Mucosa of stomach (tissue), 1 donor: ENCODE results near the gene VPS8.
"Not testable (repeated sequence)": the region's sequence is repeated elsewhere in the genome, so short reads cannot be mapped to it uniquely, and the experiment has no call there.

Experiments used
- H3K27me3 ChIP-seq: one replicate; pipeline ENCODE4 v1.7.0; 2013; ENCODE audit warnings: mild to moderate bottlenecking, low read length; ENCODE audit not compliant: control insufficient read depth, insufficient read depth
- H3K36me3 ChIP-seq: one replicate; pipeline ENCODE4 v1.7.0; 2013; ENCODE audit warnings: low read length; ENCODE audit not compliant: control insufficient read depth, insufficient read depth
- H3K4me1 ChIP-seq: one replicate; pipeline ENCODE4 v1.7.0; 2013; ENCODE audit warnings: mild to moderate bottlenecking, low read length; ENCODE audit not compliant: control insufficient read depth, insufficient read depth
- H3K4me3 ChIP-seq: one replicate; pipeline ENCODE4 v1.7.0; 2013; ENCODE audit warnings: low read length
- H3K9ac ChIP-seq: one replicate; pipeline ENCODE4 v1.7.0; 2013; ENCODE audit warnings: mild to moderate bottlenecking, low read length, moderate library complexity
- H3K9me3 ChIP-seq: one replicate; pipeline ENCODE4 v1.7.0; 2013; ENCODE audit warnings: mild to moderate bottlenecking, low read length, moderate library complexity; ENCODE audit not compliant: control insufficient read depth
- donor health status: Pancreatic carcinoma.

Gene VPS8

GRCh38 chr3:184949251-184949965 is 137.4 kb downstream of the VPS8 start:
- no peaks in the 10 kb centered on the region for H3K27me3 ChIP-seq
- no peaks in the 10 kb centered on the region for H3K9me3 ChIP-seq
- no peaks in the 10 kb centered on the region for H3K36me3 ChIP-seq
- no peak overlapping the region for H3K9ac ChIP-seq
- H3K4me3 ChIP-seq, result no peak overlapping the region
- H3K4me1 ChIP-seq, result no peaks in the 10 kb centered on the region

- H3K36me3 ChIP-seq, H3K4me1 ChIP-seq, H3K9me3 ChIP-seq, H3K9ac ChIP-seq, H3K27me3 ChIP-seq, H3K4me3 ChIP-seq: not testable (repeated sequence)
These were observed 138.8 kb downstream of the VPS8 start for GRCh38 chr3:184950816-184951215.

GRCh38 chr3:184952671-184953070 is 140.7 kb downstream of the VPS8 start:
- no peaks in the 10 kb centered on the region for H3K27me3 ChIP-seq
- H3K4me3 ChIP-seq, result no peak overlapping the region

GRCh38 chr3:184953401-184953800 is 141.4 kb downstream of the VPS8 start:
- Histone ChIP-seq H3K27me3 (no peaks in the 10 kb centered on the region), H3K4me3 (no peak overlapping the region), H3K9ac (no peak overlapping the region), H3K36me3 (no peaks in the 10 kb centered on the region), H3K9me3 (no peaks in the 10 kb centered on the region), H3K4me1 (no peaks in the 10 kb centered on the region)

More at GRCh38 chr3:184952671-184953070, 140.7 kb downstream of the VPS8 start:
- Histone ChIP-seq H3K9ac (no peak overlapping the region), H3K36me3 (no peaks in the 10 kb centered on the region), H3K4me1 (no peaks in the 10 kb centered on the region), H3K9me3 (no peaks in the 10 kb centered on the region)

GRCh38 chr3:184954251-184954650 is 142.3 kb downstream of the VPS8 start:
- Histone ChIP-seq H3K36me3 (no peaks in the 10 kb centered on the region), H3K9me3 (no peaks in the 10 kb centered on the region), H3K27me3 (no peaks in the 10 kb centered on the region), H3K4me1 (no peaks in the 10 kb centered on the region), H3K9ac (no peak overlapping the region), H3K4me3 (no peak overlapping the region)

GRCh38 chr3:184954851-184955250 is 142.9 kb downstream of the VPS8 start:
- H3K4me1 ChIP-seq, H3K36me3 ChIP-seq, H3K9me3 ChIP-seq, H3K9ac ChIP-seq, H3K27me3 ChIP-seq, H3K4me3 ChIP-seq: not testable (repeated sequence)

GRCh38 chr3:184965639-184966430 is 153.9 kb downstream of the VPS8 start:
- Histone ChIP-seq H3K36me3 (no peaks in the 10 kb centered on the region), H3K9ac (no peak overlapping the region), H3K27me3 (no peaks in the 10 kb centered on the region), H3K4me1 (no peaks in the 10 kb centered on the region), H3K9me3 (no peaks in the 10 kb centered on the region), H3K4me3 (no peak overlapping the region)

GRCh38 chr3:184968115-184968514 is 156.1 kb downstream of the VPS8 start:
- Histone ChIP-seq H3K4me1 (no peaks in the 10 kb centered on the region), H3K4me3 (no peak overlapping the region), H3K9me3 (no peaks in the 10 kb centered on the region), H3K27me3 (no peaks in the 10 kb centered on the region), H3K36me3 (peaks cover 8% of the 10 kb centered on the region), H3K9ac (no peak overlapping the region)

GRCh38 chr3:184970186-184970585 is 158.2 kb downstream of the VPS8 start:
- Histone ChIP-seq H3K4me1 (no peaks in the 10 kb centered on the region), H3K9me3 (no peaks in the 10 kb centered on the region)

GRCh38 chr3:184977796-184978195 is 165.8 kb downstream of the VPS8 start:
- H3K4me1 ChIP-seq, result no peaks in the 10 kb centered on the region
- no peaks in the 10 kb centered on the region for H3K36me3 ChIP-seq
- no peaks in the 10 kb centered on the region for H3K27me3 ChIP-seq
- H3K9me3 ChIP-seq, result no peaks in the 10 kb centered on the region
- H3K4me3 ChIP-seq, result no peak overlapping the region
- H3K9ac ChIP-seq, result no peak overlapping the region

More at GRCh38 chr3:184970186-184970585, 158.2 kb downstream of the VPS8 start:
- Histone ChIP-seq H3K36me3 (peaks cover 8% of the 10 kb centered on the region), H3K9ac (no peak overlapping the region), H3K27me3 (no peaks in the 10 kb centered on the region), H3K4me3 (no peak overlapping the region)

- H3K4me3 ChIP-seq, result no peak overlapping the region
- no peaks in the 10 kb centered on the region for H3K36me3 ChIP-seq
- H3K9me3 ChIP-seq, result no peaks in the 10 kb centered on the region
- no peaks in the 10 kb centered on the region for H3K27me3 ChIP-seq
- no peak overlapping the region for H3K9ac ChIP-seq
- no peaks in the 10 kb centered on the region for H3K4me1 ChIP-seq
These were observed 169.1 kb downstream of the VPS8 start for GRCh38 chr3:184981071-184981470.

GRCh38 chr3:184982076-184982475 is 170.1 kb downstream of the VPS8 start:
- Histone ChIP-seq H3K9me3 (no peaks in the 10 kb centered on the region), H3K36me3 (no peaks in the 10 kb centered on the region), H3K4me3 (no peak overlapping the region), H3K4me1 (no peaks in the 10 kb centered on the region), H3K27me3 (no peaks in the 10 kb centered on the region), H3K9ac (no peak overlapping the region)
